IMR-90 (cell line): ENCODE data around the gene INPP5E. TPM values are rescaled to one million over a fixed set of nuclear protein-coding genes. Genes with fewer than 3 reads are reported as not detected.

Experiments
- ATAC-seq: fragments of 200-7000 bp; cut with Tn5 transposase; 2 replicates; pipeline ENCODE4 v1.9.1; 2020; ENCODE audit warnings: low read depth, mild to moderate bottlenecking, moderate library complexity
- BruUV-seq: library from RNA; stranded (reverse); fragments of 400-500 nt; replicated peaks from 2 replicates; lab custom pipeline; 2021; lab: Mats Ljungman, UMichigan
- CTCF ChIA-PET: fragments of 300-600 bp; formaldehyde crosslinking; extraction: SDS; loops from one replicate; lab custom pipeline; 2021; ENCODE audit warnings: antibody characterized with exemption; lab: Yijun Ruan, JAX
- POLR2A ChIA-PET: fragments of 300-600 bp; sonication (Branson Sonifier 250); formaldehyde crosslinking; loops from one replicate; lab custom pipeline; 2022; ENCODE audit warnings: antibody characterized with exemption; ENCODE audit not compliant: unreplicated experiment; lab: Charles Lee
- DNase-seq: peaks from one replicate; pipeline ENCODE4 v3.0.0; 2013
- H2AFZ ChIP-seq: replicated peaks from 2 replicates; pipeline ENCODE3; 2013; ENCODE audit warnings: low read length, mild to moderate bottlenecking; ENCODE audit not compliant: poor library complexity
- H2AK5ac ChIP-seq: 2 replicates; pipeline ENCODE4 v1.6.1; 2013; ENCODE audit warnings: low read depth, low read length, inconsistent platforms
- H2AK9ac ChIP-seq: replicated peaks from 2 replicates; pipeline ENCODE3; 2013; ENCODE audit warnings: mild to moderate bottlenecking, low read depth, low read length, moderate library complexity; ENCODE audit not compliant: poor library complexity
- H2BK120ac ChIP-seq: 2 replicates; pipeline ENCODE4 v1.6.1; 2013; ENCODE audit warnings: low read depth, low read length, inconsistent platforms
- H2BK15ac ChIP-seq: 3 replicates; pipeline ENCODE4 v1.6.1; 2013; ENCODE audit warnings: low read depth, low read length, inconsistent platforms
- H2BK20ac ChIP-seq: 2 replicates; pipeline ENCODE4 v1.6.1; 2013; ENCODE audit warnings: low read depth, mild to moderate bottlenecking, inconsistent platforms, low read length, moderate library complexity
- H2BK5ac ChIP-seq: 2 replicates; pipeline ENCODE4 v1.6.1; 2013; ENCODE audit warnings: mild to moderate bottlenecking, low read depth, low read length, inconsistent platforms; ENCODE audit not compliant: poor library complexity, severe bottlenecking
- H3K14ac ChIP-seq: replicated peaks from 2 replicates; pipeline ENCODE4 v1.6.1; 2013; ENCODE audit warnings: low read depth, low read length, inconsistent platforms
- H3K18ac ChIP-seq: 2 replicates; pipeline ENCODE4 v1.6.1; 2013; ENCODE audit warnings: low read depth, low read length, control low read depth
- H3K23ac ChIP-seq: 2 replicates; pipeline ENCODE4 v1.6.1; 2013; ENCODE audit warnings: low read depth, low read length, inconsistent platforms
- H3K27ac ChIP-seq: 2 replicates; pipeline ENCODE4 v1.5.1; 2013; ENCODE audit warnings: mild to moderate bottlenecking, control low read depth, low read length; ENCODE audit not compliant: insufficient read depth
- H3K27me3 ChIP-seq: 2 replicates; pipeline ENCODE4 v1.6.1; 2013; ENCODE audit warnings: low read length; ENCODE audit not compliant: control insufficient read depth, insufficient read depth
- H3K36me3 ChIP-seq: 2 replicates; pipeline ENCODE4 v1.6.1; 2013; ENCODE audit warnings: low read length, mixed read lengths; ENCODE audit not compliant: control insufficient read depth, insufficient read depth
- H3K4ac ChIP-seq: 2 replicates; pipeline ENCODE4 v1.6.1; 2013; ENCODE audit warnings: low read depth, low read length, inconsistent platforms
- H3K4me1 ChIP-seq: 2 replicates; pipeline ENCODE4 v1.6.1; 2013; ENCODE audit warnings: low read length, mixed read lengths; ENCODE audit not compliant: control insufficient read depth, insufficient read depth
- H3K4me2 ChIP-seq: 2 replicates; pipeline ENCODE4 v1.6.1; 2013; ENCODE audit warnings: low read depth, mild to moderate bottlenecking, control low read depth, low read length, moderate library complexity
- H3K4me3 ChIP-seq: 2 replicates; pipeline ENCODE4 v1.5.1; 2013; ENCODE audit warnings: low read depth, mild to moderate bottlenecking, control low read depth, low read length, moderate library complexity; ENCODE audit not compliant: insufficient read depth
- H3K56ac ChIP-seq: 2 replicates; pipeline ENCODE4 v1.6.1; 2013; ENCODE audit warnings: low read length, inconsistent platforms; ENCODE audit not compliant: insufficient read depth; ENCODE audit errors: extremely low read depth
- H3K79me1 ChIP-seq, 2 experiments: 2 replicates each; pipeline ENCODE4 v1.6.1; 2013; ENCODE audit warnings: low read length in 2 of 2, inconsistent platforms in 1 of 2, low read depth in 1 of 2
- H3K9ac ChIP-seq: 2 replicates; pipeline ENCODE4 v1.6.1; 2013; ENCODE audit warnings: low read depth, low read length, control low read depth
- H3K9me1 ChIP-seq: 2 replicates; pipeline ENCODE4 v1.6.1; 2013; ENCODE audit warnings: low read length, inconsistent platforms; ENCODE audit not compliant: insufficient read depth
- H3K9me3 ChIP-seq: 2 replicates; pipeline ENCODE4 v1.6.1; 2013; ENCODE audit warnings: low read length; ENCODE audit not compliant: control insufficient read depth, insufficient read depth
- H4K20me1 ChIP-seq: 2 replicates; pipeline ENCODE4 v1.6.1; 2013; ENCODE audit warnings: low read length, inconsistent platforms; ENCODE audit not compliant: insufficient read depth
- H4K5ac ChIP-seq: 2 replicates; pipeline ENCODE4 v1.6.1; 2013; ENCODE audit warnings: mild to moderate bottlenecking, low read depth, low read length, control low read depth
- H4K8ac ChIP-seq, 2 experiments: 2 replicates each; pipeline ENCODE4 v1.6.1; 2013; ENCODE audit warnings: low read depth in 2 of 2, low read length in 2 of 2, control low read depth in 1 of 2, inconsistent platforms in 1 of 2
- H4K91ac ChIP-seq: 2 replicates; pipeline ENCODE4 v1.6.1; 2013; ENCODE audit warnings: low read depth, low read length, inconsistent platforms; ENCODE audit not compliant: insufficient read depth
- BHLHE40 ChIP-seq: fragments of 150-350 bp; IDR thresholded peaks from 2 replicates; pipeline ENCODE4 v1.6.1; 2016; ENCODE audit warnings: mild to moderate bottlenecking, low read depth, low read length
- CEBPB ChIP-seq: IDR thresholded peaks from 2 replicates; pipeline ENCODE4 v1.6.1; 2012; ENCODE audit warnings: low read depth, low read length, improper control_type of control experiment
- CHD1 ChIP-seq: IDR thresholded peaks from 2 replicates; pipeline ENCODE4 v1.6.1; 2012; ENCODE audit warnings: low read depth, low read length, improper control_type of control experiment
- CTCF ChIP-seq: conservative IDR thresholded peaks from 2 replicates; pipeline ENCODE4 v1.5.1; 2012; ENCODE audit warnings: mild to moderate bottlenecking, low read depth, low read length, improper control_type of control experiment
- ELK1 ChIP-seq: fragments of 150-350 bp; IDR thresholded peaks from 2 replicates; pipeline ENCODE4 v1.6.1; 2016; ENCODE audit warnings: low read depth, mild to moderate bottlenecking, low read length, moderate library complexity, borderline replicate concordance
- FOS ChIP-seq: fragments of 150-350 bp; IDR thresholded peaks from 2 replicates; pipeline ENCODE4 v1.6.1; 2016; ENCODE audit warnings: low read depth, low read length
- MAFK ChIP-seq: IDR thresholded peaks from 2 replicates; pipeline ENCODE4 v1.6.1; 2012; ENCODE audit warnings: low read depth, low read length, improper control_type of control experiment
- MXI1 ChIP-seq: IDR thresholded peaks from 2 replicates; pipeline ENCODE4 v1.6.1; 2012; ENCODE audit warnings: low read depth, mild to moderate bottlenecking, low read length, moderate library complexity, borderline replicate concordance
- NFE2L2 ChIP-seq: fragments of 150-350 bp; IDR thresholded peaks from 2 replicates; pipeline ENCODE4 v1.6.1; 2016; ENCODE audit warnings: low read depth, mild to moderate bottlenecking, low read length
- POLR2A ChIP-seq: IDR thresholded peaks from 2 replicates; pipeline ENCODE4 v1.6.1; 2012; ENCODE audit warnings: mild to moderate bottlenecking, low read depth, low read length
- RAD21 ChIP-seq: IDR thresholded peaks from 2 replicates; pipeline ENCODE4 v1.6.1; 2012; ENCODE audit warnings: low read length, improper control_type of control experiment
- RCOR1 ChIP-seq: IDR thresholded peaks from 2 replicates; pipeline ENCODE4 v1.6.1; 2012; ENCODE audit warnings: mild to moderate bottlenecking, low read length, improper control_type of control experiment; ENCODE audit not compliant: insufficient replicate concordance
- RFX5 ChIP-seq: IDR thresholded peaks from 2 replicates; pipeline ENCODE4 v1.8.0; 2012; ENCODE audit warnings: low read depth, mild to moderate bottlenecking, low read length, moderate library complexity
- SMC3 ChIP-seq: fragments of 150-350 bp; IDR thresholded peaks from 2 replicates; pipeline ENCODE4 v1.6.1; 2016; ENCODE audit warnings: low read depth, mild to moderate bottlenecking, antibody characterized with exemption, low read length, moderate library complexity
- WGBS, 2 experiments: methylation state at CpG; one replicate each; pipeline versions ENCODE4 v1.1.5 to v1.1.7; 2013; ENCODE audit warnings: missing lambda C conversion rate in 2 of 2; ENCODE audit not compliant: insufficient read length in 1 of 2; ENCODE audit errors: extremely low coverage in 2 of 2; 5-methylcytosine and 5-hydroxymethylcytosine counted together
- dilution Hi-C: fragments of 300-500 bp; cut with HindIII; formaldehyde crosslinking; loops from one replicate; pipeline ENCODE4 v1.14.3; 2018; ENCODE audit warnings: low sequenced_read_pairs; ENCODE audit not compliant: unreplicated experiment
- in situ Hi-C: fragments of 300-500 bp; cut with MboI; formaldehyde crosslinking; loops from 3 replicates; pipeline ENCODE4 v1.14.3; 2019; ENCODE audit warnings: low sequenced_read_pairs, inconsistent platforms, mixed read lengths
- intact Hi-C: fragments of 100-400 bp; cut with micrococcal nuclease; formaldehyde crosslinking; loops from 2 replicates; pipeline ENCODE4 v1.10.0; 2022
- polyA plus RNA-seq, 3 experiments: library from polyadenylated mRNA; depleted of rRNA; stranded (reverse); fragments of >200 nt; gene quantifications; 2 replicates each; pipeline ENCODE4 v1.2.3, GENCODE V29; 2012; ENCODE audit warnings: low replicate concordance in 1 of 3
- total RNA-seq: library from RNA; depleted of rRNA; stranded (reverse); fragments of >200 nt; gene quantifications from 2 replicates; pipeline ENCODE4 v1.2.3, GENCODE V29; 2012
- TF ChIP-seq, protein P1 (sequence below): fragments of 150-350 bp; IDR thresholded peaks from 2 replicates; pipeline ENCODE4 v1.6.1; 2017; ENCODE audit warnings: mild to moderate bottlenecking, antibody characterized with exemption, low read length, low read depth

Gene INPP5E
- total and polyA plus RNA-seq, 2 of the 4 experiments (the other 2 are of a cell fraction): 1.6 to 9.4 TPM

- peaks cover 22 to 37% of the 10 kb centered on the region in 2 experiments for H3K79me1 ChIP-seq
- H3K9me1 ChIP-seq: no peaks in the 10 kb centered on the region
- H2BK120ac ChIP-seq: no peak overlapping the region
- ATAC-seq: no peak
- dilution Hi-C loops: no loop called here
- no peak overlapping the region for H2AK5ac ChIP-seq
- POLR2A ChIA-PET: no interaction called here
- DNase-seq: no peak
- TF ChIP-seq CTCF (no peak), CHD1 (no peak), NFE2L2 (no peak), RCOR1 (no peak), RAD21 (no peak), SMC3 (no peak), BHLHE40 (no peak), RFX5 (no peak), FOS (no peak), MXI1 (no peak), MAFK (no peak), ELK1 (no peak), POLR2A (no peak), CEBPB (no peak)
- TF ChIP-seq, protein P1, sequence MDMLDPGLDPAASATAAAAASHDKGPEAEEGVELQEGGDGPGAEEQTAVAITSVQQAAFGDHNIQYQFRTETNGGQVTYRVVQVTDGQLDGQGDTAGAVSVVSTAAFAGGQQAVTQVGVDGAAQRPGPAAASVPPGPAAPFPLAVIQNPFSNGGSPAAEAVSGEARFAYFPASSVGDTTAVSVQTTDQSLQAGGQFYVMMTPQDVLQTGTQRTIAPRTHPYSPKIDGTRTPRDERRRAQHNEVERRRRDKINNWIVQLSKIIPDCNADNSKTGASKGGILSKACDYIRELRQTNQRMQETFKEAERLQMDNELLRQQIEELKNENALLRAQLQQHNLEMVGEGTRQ: no peak
- H2AFZ ChIP-seq: no peak overlapping the region
- H3K27me3 ChIP-seq: no peaks in the 10 kb centered on the region
- intact Hi-C loops: no loop called here
- no peak overlapping the region for H2BK20ac ChIP-seq
- H2AK9ac ChIP-seq: peak overlapping the region; percentile 72
- in situ Hi-C loops: no loop called here
- H3K4me2 ChIP-seq: no peak overlapping the region
- H4K8ac ChIP-seq: no peak overlapping the region
- no peak overlapping the region for H3K23ac ChIP-seq
- no peak overlapping the region for H3K56ac ChIP-seq
- H3K18ac ChIP-seq: no peak overlapping the region
- H3K14ac ChIP-seq: no peak overlapping the region
- CTCF ChIA-PET: no interaction called here
- H4K20me1 ChIP-seq: peaks cover 43% of the 10 kb centered on the region
- no peak overlapping the region for H3K9ac ChIP-seq
- no peak overlapping the region for H3K4ac ChIP-seq
- H3K36me3 ChIP-seq: peaks cover 79% of the 10 kb centered on the region
- BruUV-seq: no TSS peak
- H4K5ac ChIP-seq: no peak overlapping the region
- no peak overlapping the region for H3K4me3 ChIP-seq
- WGBS, 2 experiments: 97% methylated on average over 11 of the region's 17 CpGs; no CpG with 5 or more reads in 1 of the 2 experiments
- H3K9me3 ChIP-seq: no peaks in the 10 kb centered on the region
- H2BK5ac ChIP-seq: no peak overlapping the region
- H3K27ac ChIP-seq: no peak overlapping the region
- no peak overlapping the region for H4K91ac ChIP-seq
- H3K4me1 ChIP-seq: no peaks in the 10 kb centered on the region
- no peak overlapping the region for H2BK15ac ChIP-seq
These were observed 23.0 kb upstream of the INPP5E start for GRCh38 chr9:136462664-136463063.
